Kidney (tissue), 14 donors: ENCODE data around the gene RASGEF1C. TPM values are rescaled to one million over a fixed set of nuclear protein-coding genes. Genes with fewer than 3 reads are reported as not detected.

Experiments used
- DNase-seq, 5 donors: peaks; one replicate each; pipeline ENCODE4 v3.0.0-alpha.2; 2013 to 2020
- FAIRE-seq: peaks from 2 replicates; lab custom pipeline; 2012; peaks lifted over from hg19 to GRCh38; lab: Jason Lieb, UNC
- H3K27ac ChIP-seq, 2 donors: one replicate each; pipeline ENCODE4 v1.7.0; 2013; ENCODE audit warnings: low read depth in 2 of 2, low read length in 2 of 2, inconsistent platforms in 1 of 2
- H3K27me3 ChIP-seq: one replicate; pipeline ENCODE4 v1.7.1; 2013; ENCODE audit warnings: low read length, inconsistent platforms; ENCODE audit not compliant: control insufficient read depth, insufficient read depth
- H3K36me3 ChIP-seq, 3 donors: one replicate each; pipeline versions ENCODE4 v1.7.0 to v1.7.1; 2013; ENCODE audit warnings: low read length in 3 of 3, control low read depth in 1 of 3, inconsistent platforms in 1 of 3; ENCODE audit not compliant: insufficient read depth in 3 of 3, control insufficient read depth in 2 of 3
- H3K4me1 ChIP-seq, 3 donors: one replicate each; pipeline versions ENCODE4 v1.7.0 to v1.7.1; 2013; ENCODE audit warnings: low read length in 3 of 3, inconsistent platforms in 1 of 3, low read depth in 1 of 3; ENCODE audit not compliant: control insufficient read depth in 2 of 3, insufficient read depth in 2 of 3
- H3K4me3 ChIP-seq, 3 donors: one replicate each; pipeline versions ENCODE4 v1.7.0 to v1.8.1; 2013; ENCODE audit warnings: low read length in 3 of 3, control low read depth in 1 of 3, inconsistent platforms in 1 of 3
- H3K9ac ChIP-seq, 3 donors: one replicate each; pipeline versions ENCODE4 v1.7.0 to v1.7.1; 2013; ENCODE audit warnings: low read length in 3 of 3, control low read depth in 1 of 3, inconsistent platforms in 1 of 3
- H3K9me3 ChIP-seq, 3 donors: one replicate each; pipeline versions ENCODE4 v1.7.0 to v1.7.1; 2013; ENCODE audit warnings: low read length in 3 of 3, control low read depth in 1 of 3, inconsistent platforms in 1 of 3; ENCODE audit not compliant: control insufficient read depth in 2 of 3, insufficient read depth in 1 of 3
- intact Hi-C: fragments of 100-400 bp; cut with DNase I; formaldehyde crosslinking; loops from one replicate; pipeline ENCODE4 v1.11.1; 2022
- polyA plus RNA-seq: library from polyadenylated mRNA; stranded (reverse); fragments of 350-450 nt; fragmentation: Illumina TruSeq; extraction: RNeasy Lipid Tissue Mini Kit (QIAGEN cat#74804); gene quantifications from one replicate; pipeline ENCODE4 v1.2.3, GENCODE V29; 2014; ENCODE audit warnings: low read depth, low replicate concordance; ENCODE audit not compliant: insufficient read depth
- total RNA-seq: library from RNA; stranded (reverse); fragmentation: NEBNext Ultra II Directional; extraction: Animal tissue kit (Norgen Biotek cat#: 25700); gene quantifications from one replicate; pipeline ENCODE4 v1.2.1, GENCODE V29; 2021
- TF ChIP-seq, protein P1 (sequence below): IDR thresholded peaks from 3 replicates; pipeline ENCODE4 v1.5.1; 2012; ENCODE audit warnings: mild to moderate bottlenecking, moderate library complexity, borderline replicate concordance; ENCODE audit not compliant: insufficient read depth; ENCODE audit errors: extremely low read depth
- donor health status: control.
- donor health status: control.
- donor health status: control.
- donor health status: control.
- donor health status: control.
- donor health status: DM: yes; HTN: yes; CAD: no.
- donor health status: Normal renal cell carcinoma (clear cell type).

RASGEF1C gene
- total and polyA plus RNA-seq, 2 donors from 2014 or later: 0.15 to 0.16 TPM

DNA sequence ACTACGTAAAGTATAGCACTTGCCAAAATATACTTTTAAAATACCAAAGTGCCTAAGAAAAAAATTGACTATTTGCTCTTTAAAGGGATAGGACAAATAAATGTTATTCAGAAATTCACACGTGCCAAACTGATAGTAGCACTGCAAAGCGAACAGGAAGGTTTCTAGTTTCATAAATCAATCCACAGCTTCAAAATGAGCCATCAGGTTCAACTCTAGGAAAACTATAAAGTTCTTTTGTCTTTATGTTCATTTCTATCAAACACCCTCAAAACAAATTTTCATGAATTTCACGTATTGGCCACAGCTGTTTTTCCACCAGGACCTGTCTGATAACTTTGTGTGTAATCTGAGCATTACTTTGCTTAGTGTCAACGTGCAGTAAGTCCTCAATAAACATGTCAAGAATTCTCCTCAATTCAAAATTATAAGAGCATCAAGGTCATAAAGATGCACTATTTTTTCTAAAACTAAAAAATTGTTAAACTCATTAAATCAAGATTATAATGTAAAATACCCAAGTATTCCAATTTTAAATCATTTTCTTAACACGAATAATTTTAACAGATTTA, 140.4 kb downstream of the RASGEF1C start:
- Histone ChIP-seq H3K9ac (no peak overlapping the region), H3K36me3 (no peaks in the 10 kb centered on the region), H3K27ac (no peak overlapping the region), H3K4me1 (peaks cover 0 to 9% (median 4%) of the 10 kb centered on the region in 3 donors), H3K4me3 (no peak overlapping the region), H3K9me3 (no peaks in the 10 kb centered on the region), H3K27me3 (no peaks in the 10 kb centered on the region)
- DNase-seq: no peak
- no peak for FAIRE-seq
- intact Hi-C loops: no loop called here
- TF ChIP-seq, protein P1, sequence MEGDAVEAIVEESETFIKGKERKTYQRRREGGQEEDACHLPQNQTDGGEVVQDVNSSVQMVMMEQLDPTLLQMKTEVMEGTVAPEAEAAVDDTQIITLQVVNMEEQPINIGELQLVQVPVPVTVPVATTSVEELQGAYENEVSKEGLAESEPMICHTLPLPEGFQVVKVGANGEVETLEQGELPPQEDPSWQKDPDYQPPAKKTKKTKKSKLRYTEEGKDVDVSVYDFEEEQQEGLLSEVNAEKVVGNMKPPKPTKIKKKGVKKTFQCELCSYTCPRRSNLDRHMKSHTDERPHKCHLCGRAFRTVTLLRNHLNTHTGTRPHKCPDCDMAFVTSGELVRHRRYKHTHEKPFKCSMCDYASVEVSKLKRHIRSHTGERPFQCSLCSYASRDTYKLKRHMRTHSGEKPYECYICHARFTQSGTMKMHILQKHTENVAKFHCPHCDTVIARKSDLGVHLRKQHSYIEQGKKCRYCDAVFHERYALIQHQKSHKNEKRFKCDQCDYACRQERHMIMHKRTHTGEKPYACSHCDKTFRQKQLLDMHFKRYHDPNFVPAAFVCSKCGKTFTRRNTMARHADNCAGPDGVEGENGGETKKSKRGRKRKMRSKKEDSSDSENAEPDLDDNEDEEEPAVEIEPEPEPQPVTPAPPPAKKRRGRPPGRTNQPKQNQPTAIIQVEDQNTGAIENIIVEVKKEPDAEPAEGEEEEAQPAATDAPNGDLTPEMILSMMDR: no peak

DNA sequence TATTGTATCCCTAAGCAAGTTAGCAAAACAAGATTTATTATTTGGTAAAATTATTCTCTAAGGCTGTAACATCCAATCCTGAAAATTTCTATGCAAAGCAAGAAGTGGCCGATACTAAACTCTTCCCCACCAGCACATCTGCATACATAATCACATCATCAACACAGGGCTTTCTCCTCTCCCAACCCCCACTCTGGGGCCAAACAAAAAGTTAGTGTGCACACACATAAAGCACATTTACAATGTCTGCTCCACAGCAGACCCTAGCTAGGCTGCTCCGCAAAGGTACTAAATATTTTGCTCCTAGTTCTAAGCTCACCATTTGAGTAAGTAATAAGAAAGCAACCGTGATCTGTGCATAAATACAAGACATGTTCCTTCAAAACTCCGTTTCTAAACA, 141.0 kb downstream of the RASGEF1C start:
- FAIRE-seq (no peak), DNase-seq (no peak)
- H3K36me3 ChIP-seq: no peaks in the 10 kb centered on the region
- no peak overlapping the region for H3K27ac ChIP-seq
- no peak overlapping the region for H3K9ac ChIP-seq
- H3K4me1 ChIP-seq: peaks cover 0 to 9% (median 4%) of the 10 kb centered on the region in 3 donors
- TF ChIP-seq, protein P1: no peak
- H3K27me3 ChIP-seq: no peaks in the 10 kb centered on the region
- no peak overlapping the region for H3K4me3 ChIP-seq
- H3K9me3 ChIP-seq: no peaks in the 10 kb centered on the region
- intact Hi-C loops: no loop called here

DNA sequence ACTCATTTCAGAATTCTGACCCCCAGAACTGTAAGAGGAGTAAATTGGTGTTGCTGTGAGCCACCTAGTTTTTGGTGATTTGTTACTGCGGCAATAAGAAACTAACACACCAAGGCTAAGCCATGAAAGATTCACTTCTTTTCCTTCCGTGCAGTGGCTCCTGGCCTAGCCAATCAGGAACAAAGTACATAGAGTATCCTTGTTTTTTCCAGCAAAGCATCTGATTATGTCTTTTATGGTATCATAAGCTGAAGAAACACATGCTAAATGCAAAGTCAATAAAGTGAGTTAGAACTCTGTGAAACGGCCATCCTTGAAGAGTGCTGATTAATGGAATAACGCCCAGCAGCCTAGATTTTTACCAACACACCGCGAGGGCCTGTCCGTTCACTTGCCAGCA, 148.8 kb downstream of the RASGEF1C start:
- Histone ChIP-seq H3K27ac (no peak overlapping the region), H3K9me3 (no peaks in the 10 kb centered on the region)
- DNase-seq: no peak

More for the DNA sequence above, 148.8 kb downstream of the RASGEF1C start:
- H3K9ac ChIP-seq: no peak overlapping the region
- H3K27me3 ChIP-seq: no peaks in the 10 kb centered on the region
- no peaks in the 10 kb centered on the region for H3K4me1 ChIP-seq
- no peak overlapping the region for H3K4me3 ChIP-seq
- FAIRE-seq: no peak
- H3K36me3 ChIP-seq: no peaks in the 10 kb centered on the region
- intact Hi-C loops: no loop called here
- TF ChIP-seq, protein P1: no peak
